ENCODE measurements around the gene RHOB.
"Not testable (repeated sequence)": the region's sequence is repeated elsewhere in the genome, so short reads cannot be mapped to it uniquely, and the experiment has no call there.

The RHOB gene

DNA sequence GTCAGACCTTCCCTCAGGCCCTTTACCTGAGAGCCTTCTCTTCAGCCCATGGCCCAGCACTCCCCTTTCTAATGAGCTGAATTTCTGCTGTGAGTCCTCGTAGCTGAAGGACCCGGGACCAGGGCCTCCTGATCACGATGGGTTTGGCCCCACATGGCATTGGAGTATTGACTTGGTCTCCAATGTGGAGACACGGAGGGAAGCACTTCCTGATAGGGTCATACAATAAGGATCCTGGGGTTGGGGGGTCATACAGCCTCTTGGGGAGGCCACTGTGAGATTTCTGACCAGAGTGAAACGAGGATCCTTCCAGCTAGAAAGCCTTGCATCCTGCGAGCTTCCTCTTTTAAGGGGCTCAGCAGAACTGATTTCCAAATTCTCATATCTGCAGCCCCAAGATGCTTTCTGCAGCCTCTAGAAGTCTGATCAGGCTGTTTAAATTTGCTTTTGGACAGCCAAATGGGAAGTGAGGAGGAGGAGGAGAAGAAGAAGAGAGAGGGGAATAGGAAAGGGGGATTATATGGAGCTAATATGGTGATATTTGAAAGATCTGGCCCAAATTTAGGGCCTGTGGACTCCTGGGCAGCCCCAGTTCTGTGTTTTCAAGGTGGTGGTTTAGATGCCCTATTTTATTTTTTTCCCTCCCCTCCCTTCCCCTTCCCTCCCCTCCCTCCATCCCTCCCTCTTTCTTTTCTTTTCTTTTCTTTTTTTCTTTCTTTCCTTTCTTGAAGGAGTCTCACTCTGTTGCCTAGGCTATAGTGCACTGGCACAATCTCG, 38.9 kb downstream of the RHOB start:
- Histone ChIP-seq H3K27ac (ENCODE audit: low read length) (no peak overlapping the region), H3K27me3 (ENCODE audit: control insufficient read depth, insufficient read depth, low read length) (no peaks in the 10 kb centered on the region), H3K4me1 (ENCODE audit: control insufficient read depth, insufficient read depth, low read length) (0 out of 2 replicates have a peak, but pooled peaks cover 2% of the 10 kb centered on the region), H3K36me3 (ENCODE audit: control insufficient read depth, insufficient read depth, low read length) (no peaks in the 10 kb centered on the region), H3K4me3 (ENCODE audit: low read length) (no peak overlapping the region), H3K9me3 (ENCODE audit: control insufficient read depth, insufficient read depth, low read length) (no peaks in the 10 kb centered on the region)
- WGBS (ENCODE audit: insufficient coverage, insufficient read length), result no CpG with 5 or more reads among the region's 7 CpGs
- no peak for DNase-seq (ENCODE audit: low read depth, low spot score)

DNA sequence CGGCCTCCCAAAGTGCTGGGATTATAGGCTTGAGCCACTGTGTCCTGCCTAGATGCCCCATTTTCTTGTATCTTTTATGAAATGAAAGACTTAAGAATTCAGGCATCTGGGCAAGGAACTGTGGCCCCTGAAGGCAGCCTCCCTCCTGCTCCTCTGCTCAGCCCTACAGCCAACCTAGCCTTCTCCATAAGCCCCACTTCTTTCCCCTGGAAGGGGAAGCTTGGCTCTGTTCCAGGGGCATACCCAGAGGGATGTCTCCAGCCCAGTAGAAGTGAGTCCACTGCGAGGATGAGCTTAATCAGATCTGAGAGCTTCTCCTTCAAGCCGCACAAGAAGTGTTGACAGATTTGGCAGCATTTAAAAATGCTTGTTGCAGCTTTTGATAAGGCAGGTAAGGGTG, 39.7 kb downstream of the RHOB start:
- Histone ChIP-seq H3K27ac (ENCODE audit: low read length) (no peak overlapping the region), H3K4me3 (ENCODE audit: low read length) (no peak overlapping the region), H3K36me3 (ENCODE audit: control insufficient read depth, insufficient read depth, low read length) (no peaks in the 10 kb centered on the region), H3K27me3 (ENCODE audit: control insufficient read depth, insufficient read depth, low read length) (no peaks in the 10 kb centered on the region), H3K4me1 (ENCODE audit: control insufficient read depth, insufficient read depth, low read length) (0 out of 2 replicates have a peak, but pooled peaks cover 2% of the 10 kb centered on the region), H3K9me3 (ENCODE audit: control insufficient read depth, insufficient read depth, low read length) (no peaks in the 10 kb centered on the region)
- no peak for DNase-seq (ENCODE audit: low read depth, low spot score)
- WGBS (ENCODE audit: insufficient coverage, insufficient read length), result no CpG with 5 or more reads among the region's 3 CpGs

DNA sequence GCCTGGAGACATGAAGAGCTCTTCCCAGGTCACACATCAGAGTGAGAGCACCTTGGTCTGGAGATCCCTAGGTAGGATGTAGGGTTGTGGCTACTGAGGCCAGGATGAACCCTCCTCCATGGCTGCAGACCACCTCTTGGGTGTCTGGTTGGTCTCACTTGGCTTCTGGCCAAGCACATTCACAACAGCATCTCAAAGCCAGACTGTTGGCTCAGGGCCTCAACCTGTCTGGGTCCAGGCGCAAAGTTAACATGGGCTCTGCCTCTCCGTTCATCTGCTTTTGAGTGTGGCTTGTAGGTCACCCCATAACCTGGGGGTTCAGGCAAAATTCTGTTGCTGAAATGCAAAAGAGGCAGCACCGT, 40.1 kb downstream of the RHOB start:
- Histone ChIP-seq H3K36me3 (ENCODE audit: control insufficient read depth, insufficient read depth, low read length) (no peaks in the 10 kb centered on the region), H3K27me3 (ENCODE audit: control insufficient read depth, insufficient read depth, low read length) (no peaks in the 10 kb centered on the region), H3K27ac (ENCODE audit: low read length) (no peak overlapping the region), H3K9me3 (ENCODE audit: control insufficient read depth, insufficient read depth, low read length) (no peaks in the 10 kb centered on the region), H3K4me1 (ENCODE audit: control insufficient read depth, insufficient read depth, low read length) (0 out of 2 replicates have a peak, but pooled peaks cover 2% of the 10 kb centered on the region), H3K4me3 (ENCODE audit: low read length) (no peak overlapping the region)
- DNase-seq (ENCODE audit: low read depth, low spot score), result no peak
- WGBS (ENCODE audit: insufficient coverage, insufficient read length), result no CpG with 5 or more reads among the region's 3 CpGs

DNA sequence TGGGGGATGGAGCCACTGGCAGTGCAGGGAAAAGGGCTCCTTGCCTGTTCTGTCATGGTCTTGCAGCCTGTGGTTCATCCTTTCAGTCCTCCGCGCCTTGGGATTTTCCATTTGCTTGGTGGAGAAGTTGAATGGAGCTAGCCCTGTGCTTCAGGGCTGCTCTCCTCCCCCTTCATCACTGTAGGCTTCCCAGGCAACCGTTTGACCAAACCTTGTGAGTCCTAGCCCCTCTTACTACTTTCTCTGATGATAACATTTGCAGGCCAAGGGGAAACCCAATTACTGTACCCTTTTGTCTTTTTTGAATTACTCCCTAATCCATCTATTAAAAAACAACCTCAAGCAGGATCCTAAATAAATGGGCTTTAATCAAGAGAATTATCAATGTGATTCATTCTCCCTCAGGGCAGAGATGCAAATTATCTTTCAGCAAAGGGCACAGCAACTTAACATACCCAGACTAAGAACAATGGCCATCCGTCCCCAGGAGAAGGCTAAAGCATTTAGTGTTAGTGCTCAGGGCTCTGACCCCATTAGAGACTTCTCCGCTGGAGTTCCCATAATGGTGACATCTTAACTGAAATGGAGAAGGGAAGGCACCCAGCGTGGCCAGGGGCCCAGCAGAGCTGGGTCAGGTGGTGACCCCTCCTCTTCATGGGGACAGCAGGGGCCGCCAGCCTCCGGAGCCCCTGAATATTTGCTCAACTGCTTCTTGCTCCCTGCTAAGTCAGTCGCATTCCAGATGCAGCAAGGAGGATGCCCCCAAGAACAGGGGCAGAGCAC, 40.7 kb downstream of the RHOB start:
- Histone ChIP-seq H3K4me3 (ENCODE audit: low read length) (no peak overlapping the region), H3K4me1 (ENCODE audit: control insufficient read depth, insufficient read depth, low read length) (0 out of 2 replicates have a peak, but pooled peaks cover 2% of the 10 kb centered on the region), H3K36me3 (ENCODE audit: control insufficient read depth, insufficient read depth, low read length) (no peaks in the 10 kb centered on the region), H3K9me3 (ENCODE audit: control insufficient read depth, insufficient read depth, low read length) (no peaks in the 10 kb centered on the region), H3K27me3 (ENCODE audit: control insufficient read depth, insufficient read depth, low read length) (no peaks in the 10 kb centered on the region), H3K27ac (ENCODE audit: low read length) (no peak overlapping the region)
- no peak for DNase-seq (ENCODE audit: low read depth, low spot score)
- no CpG with 5 or more reads among the region's 9 CpGs for WGBS (ENCODE audit: insufficient coverage, insufficient read length)

DNA sequence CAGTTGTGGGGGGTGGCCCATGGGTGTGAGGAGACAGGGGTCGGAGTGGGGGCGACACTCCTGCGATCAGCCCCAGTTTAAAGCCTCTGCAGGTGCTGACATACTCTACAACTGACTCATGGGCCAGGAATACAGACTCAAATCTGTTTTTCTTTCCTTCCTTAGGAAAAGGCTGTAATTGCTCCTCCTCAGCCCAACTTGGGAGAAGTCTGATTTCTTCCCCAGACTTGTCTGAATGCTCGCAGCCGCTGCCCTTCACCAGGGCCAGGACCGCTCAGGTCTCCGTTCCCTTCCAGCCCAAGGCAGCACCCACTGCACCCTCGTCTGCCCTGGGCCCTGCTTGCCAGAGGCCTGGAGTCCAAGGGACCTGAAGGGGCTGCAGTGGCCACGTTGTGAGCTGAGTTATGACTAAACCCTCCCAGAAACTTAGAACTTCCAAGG, 41.3 kb downstream of the RHOB start:
- no peak overlapping the region for H3K27ac ChIP-seq (ENCODE audit: low read length)
- DNase-seq (ENCODE audit: low read depth, low spot score), result no peak
- H3K4me1 ChIP-seq (ENCODE audit: control insufficient read depth, insufficient read depth, low read length), result 0 out of 2 replicates have a peak, but pooled peaks cover 2% of the 10 kb centered on the region
- no peaks in the 10 kb centered on the region for H3K36me3 ChIP-seq (ENCODE audit: control insufficient read depth, insufficient read depth, low read length)
- H3K27me3 ChIP-seq (ENCODE audit: control insufficient read depth, insufficient read depth, low read length), result no peaks in the 10 kb centered on the region
- no peaks in the 10 kb centered on the region for H3K9me3 ChIP-seq (ENCODE audit: control insufficient read depth, insufficient read depth, low read length)
- no CpG with 5 or more reads among the region's 9 CpGs for WGBS (ENCODE audit: insufficient coverage, insufficient read length)
- no peak overlapping the region for H3K4me3 ChIP-seq (ENCODE audit: low read length)

DNA sequence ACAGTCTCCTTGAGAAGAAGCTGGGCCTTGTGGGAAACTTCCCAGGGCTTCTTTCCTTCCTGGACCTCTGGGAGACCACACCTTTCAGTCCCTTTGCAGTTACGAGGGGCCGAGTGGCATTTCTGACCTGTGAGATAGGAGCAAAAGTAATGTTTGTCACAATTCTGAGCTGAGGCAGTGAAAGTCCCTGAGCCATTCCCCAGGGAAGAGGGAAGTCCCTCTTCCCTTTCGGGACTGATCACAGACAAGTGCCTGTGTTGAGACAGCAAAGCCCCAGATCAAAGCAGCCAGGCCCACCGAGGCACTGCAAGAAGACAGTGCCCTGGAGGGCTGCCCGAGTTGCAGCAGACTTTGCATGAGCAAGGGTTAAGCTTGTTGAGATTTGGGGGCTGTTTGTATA, 41.9 kb downstream of the RHOB start:
- H3K36me3 ChIP-seq (ENCODE audit: control insufficient read depth, insufficient read depth, low read length), result no peaks in the 10 kb centered on the region
- no CpG with 5 or more reads among the region's 5 CpGs for WGBS (ENCODE audit: insufficient coverage, insufficient read length)
- no peaks in the 10 kb centered on the region for H3K27me3 ChIP-seq (ENCODE audit: control insufficient read depth, insufficient read depth, low read length)
- no peak overlapping the region for H3K4me3 ChIP-seq (ENCODE audit: low read length)
- DNase-seq (ENCODE audit: low read depth, low spot score), result no peak
- H3K27ac ChIP-seq (ENCODE audit: low read length), result no peak overlapping the region
- 0 out of 2 replicates have a peak, but pooled peaks cover 2% of the 10 kb centered on the region for H3K4me1 ChIP-seq (ENCODE audit: control insufficient read depth, insufficient read depth, low read length)
- no peaks in the 10 kb centered on the region for H3K9me3 ChIP-seq (ENCODE audit: control insufficient read depth, insufficient read depth, low read length)

DNA sequence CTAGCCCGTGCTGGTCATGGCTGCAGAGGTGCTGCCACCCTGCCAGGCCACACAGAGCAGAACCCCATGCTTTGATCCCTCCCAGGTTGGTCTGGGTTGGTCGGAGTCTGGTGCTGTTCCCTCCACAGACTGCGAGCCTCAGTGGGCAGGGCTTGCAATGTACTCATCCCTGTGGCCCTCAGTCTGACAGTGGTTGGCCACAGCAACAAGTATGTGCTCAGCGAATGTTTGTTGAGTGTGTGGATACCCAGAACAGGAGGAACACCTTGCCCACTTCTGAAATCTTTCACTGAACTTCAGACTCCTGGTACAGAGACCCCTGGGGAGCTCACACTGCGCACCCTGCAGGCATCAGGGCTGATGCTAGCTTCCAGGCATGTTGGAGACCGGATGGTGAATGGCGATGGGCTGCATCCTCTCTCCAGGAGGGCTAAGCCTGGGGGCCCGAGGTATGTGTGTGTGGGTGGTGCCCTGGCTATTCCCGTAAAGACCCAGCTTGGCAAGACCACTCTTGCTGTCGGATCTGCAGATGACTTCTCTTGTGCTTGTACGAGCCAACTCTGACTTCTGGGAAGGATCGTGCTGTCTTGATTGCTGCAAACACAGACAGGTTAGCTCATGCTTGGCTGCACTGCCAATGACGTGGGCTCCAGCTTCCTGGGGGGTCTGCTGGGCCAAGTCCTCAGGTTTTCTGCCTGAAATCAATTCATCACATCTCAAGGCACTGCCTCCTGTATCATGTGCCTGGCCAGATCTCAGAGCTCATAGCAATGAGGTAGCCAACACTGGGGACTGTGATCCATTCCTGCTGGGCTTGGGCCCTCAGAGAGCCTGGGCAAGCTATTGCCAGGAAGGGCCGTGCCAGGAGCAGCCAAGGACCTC, 43.7 kb downstream of the RHOB start:
- no peak overlapping the region for H3K27ac ChIP-seq (ENCODE audit: low read length)
- H3K9me3 ChIP-seq (ENCODE audit: control insufficient read depth, insufficient read depth, low read length), result no peaks in the 10 kb centered on the region
- no peaks in the 10 kb centered on the region for H3K27me3 ChIP-seq (ENCODE audit: control insufficient read depth, insufficient read depth, low read length)
- no CpG with 5 or more reads among the region's 14 CpGs for WGBS (ENCODE audit: insufficient coverage, insufficient read length)
- H3K4me1 ChIP-seq (ENCODE audit: control insufficient read depth, insufficient read depth, low read length), result 0 out of 2 replicates have a peak, but pooled peaks cover 2% of the 10 kb centered on the region
- no peaks in the 10 kb centered on the region for H3K36me3 ChIP-seq (ENCODE audit: control insufficient read depth, insufficient read depth, low read length)
- no peak overlapping the region for H3K4me3 ChIP-seq (ENCODE audit: low read length)
- no peak for DNase-seq (ENCODE audit: low read depth, low spot score)

DNA sequence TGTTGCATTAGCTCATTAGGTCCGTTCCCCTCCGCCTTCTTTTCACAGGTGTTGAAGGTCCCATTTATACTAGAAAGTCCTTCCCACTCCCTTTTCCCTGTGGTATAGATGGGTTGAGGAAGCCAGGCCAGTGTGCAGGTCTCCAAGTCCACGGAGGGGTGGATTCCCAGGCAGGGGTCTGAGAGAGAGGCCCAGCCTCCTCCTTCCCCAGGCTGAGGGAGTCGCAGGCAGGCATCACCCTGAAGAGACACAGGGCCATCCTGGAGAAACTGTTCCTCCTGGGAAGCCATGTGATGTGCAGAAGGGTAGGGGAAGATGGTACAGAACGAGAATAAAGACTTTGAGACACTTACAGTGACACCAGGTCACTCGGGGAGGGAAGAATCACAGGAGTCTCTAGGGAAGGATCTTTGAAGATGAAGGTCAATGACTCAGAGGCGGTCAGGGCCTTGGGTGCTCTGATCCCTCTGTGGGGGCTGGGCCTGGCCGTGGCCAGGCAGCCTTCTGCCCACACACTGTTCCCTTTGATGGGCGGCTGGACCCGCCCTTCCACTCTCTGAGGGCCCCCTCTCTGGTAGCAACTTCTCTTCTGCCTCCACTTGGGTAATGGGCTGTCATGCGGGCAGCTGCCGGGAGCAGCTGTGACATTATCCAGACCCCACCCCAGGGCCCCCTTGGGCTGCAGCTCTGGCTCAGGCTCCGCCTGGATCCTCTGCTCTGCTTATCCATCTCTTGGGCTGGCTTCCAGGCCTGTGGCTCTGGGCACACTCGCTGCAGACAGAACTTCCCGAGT, 45.1 kb downstream of the RHOB start:
- H3K27ac ChIP-seq (ENCODE audit: low read length), result no peak overlapping the region
- no peaks in the 10 kb centered on the region for H3K9me3 ChIP-seq (ENCODE audit: control insufficient read depth, insufficient read depth, low read length)
- no peaks in the 10 kb centered on the region for H3K27me3 ChIP-seq (ENCODE audit: control insufficient read depth, insufficient read depth, low read length)
- H3K36me3 ChIP-seq (ENCODE audit: control insufficient read depth, insufficient read depth, low read length), result no peaks in the 10 kb centered on the region
- no peak overlapping the region for H3K4me3 ChIP-seq (ENCODE audit: low read length)
- no CpG with 5 or more reads among the region's 15 CpGs for WGBS (ENCODE audit: insufficient coverage, insufficient read length)
- peaks cover 2% of the 10 kb centered on the region; the same call in 1 of the 2 replicates for H3K4me1 ChIP-seq (ENCODE audit: control insufficient read depth, insufficient read depth, low read length)
- no peak for DNase-seq (ENCODE audit: low read depth, low spot score)

DNA sequence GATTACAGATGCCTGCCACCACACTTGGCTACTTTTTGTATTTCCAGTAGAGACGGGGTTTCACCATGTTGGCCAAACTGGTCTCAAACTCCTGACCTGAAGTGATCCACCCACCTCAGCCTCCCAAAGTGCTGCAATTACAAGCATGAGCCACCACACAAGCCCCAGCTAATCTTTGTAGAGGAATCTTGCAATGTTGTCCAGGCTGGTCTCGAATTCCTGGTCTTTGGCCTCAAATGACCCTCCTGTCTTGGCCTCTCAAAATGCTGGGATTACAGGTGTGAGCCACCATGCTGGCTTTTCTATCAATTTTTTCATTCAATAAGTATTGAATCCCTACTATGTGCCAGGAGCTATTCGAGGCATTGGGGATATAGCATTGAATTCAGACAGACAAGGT, 46.2 kb downstream of the RHOB start:
- not testable (repeated sequence) for H3K9me3 ChIP-seq (ENCODE audit: control insufficient read depth, insufficient read depth, low read length); H3K4me3 ChIP-seq (ENCODE audit: low read length); H3K27ac ChIP-seq (ENCODE audit: low read length); H3K4me1 ChIP-seq (ENCODE audit: control insufficient read depth, insufficient read depth, low read length); H3K27me3 ChIP-seq (ENCODE audit: control insufficient read depth, insufficient read depth, low read length); H3K36me3 ChIP-seq (ENCODE audit: control insufficient read depth, insufficient read depth, low read length); DNase-seq (ENCODE audit: low read depth, low spot score)
- WGBS (ENCODE audit: insufficient coverage, insufficient read length), result no CpG with 5 or more reads among the region's 3 CpGs

All from iPS DF 6.9 (cell line).